Endothelial cell of umbilical vein (primary cell): ENCODE results near the gene COQ8B. TPM values are rescaled to one million over a fixed set of nuclear protein-coding genes. Genes with fewer than 3 reads are reported as not detected.

Experiments used
- BruUV-seq: library from RNA; stranded (reverse); fragments of 400-500 nt; replicated peaks from 2 replicates; lab custom pipeline; 2021; lab: Mats Ljungman, UMichigan
- CTCF ChIA-PET: fragments of 300-600, 350-600 bp; sonication (Branson Sonifier 250); formaldehyde crosslinking; loops from one replicate; lab custom pipeline; 2021; ENCODE audit warnings: antibody characterized with exemption, inconsistent platforms; lab: Charles Lee
- POLR2A ChIA-PET: fragments of 300-600, 350-600 bp; sonication (Branson Sonifier 250); formaldehyde crosslinking; loops from one replicate; lab custom pipeline; 2021; ENCODE audit warnings: antibody characterized with exemption, inconsistent platforms; lab: Charles Lee
- DNase-seq: peaks from one replicate; pipeline ENCODE4 v3.0.0-alpha.2; 2011; ENCODE audit warnings: low read depth, low spot score
- FAIRE-seq: peaks from 2 replicates; lab custom pipeline; 2011; peaks lifted over from hg19 to GRCh38; lab: Jason Lieb, UNC
- H2AFZ ChIP-seq: 2 replicates; pipeline ENCODE4 v1.6.0; 2012; ENCODE audit warnings: low read depth, low read length, control low read depth, inconsistent platforms
- H3K27ac ChIP-seq: 2 replicates; pipeline ENCODE4 v1.5.1; 2011; ENCODE audit warnings: low read depth, mild to moderate bottlenecking, control low read depth, low read length, moderate library complexity; ENCODE audit not compliant: insufficient read depth
- H3K27me3 ChIP-seq, 2 experiments: 2 replicates each; pipeline versions ENCODE4 v1.6.0 to v1.6.1; 2011; ENCODE audit warnings: low read length in 2 of 2, mixed read lengths in 1 of 2; ENCODE audit not compliant: control insufficient read depth in 2 of 2, insufficient read depth in 2 of 2
- H3K36me3 ChIP-seq, 2 experiments: 2 replicates in 1 of 2; 3 replicates in 1 of 2; pipeline ENCODE4 v1.5.1; 2011; ENCODE audit warnings: low read length in 2 of 2, mild to moderate bottlenecking in 1 of 2, moderate library complexity in 1 of 2; ENCODE audit not compliant: control insufficient read depth in 2 of 2, insufficient read depth in 2 of 2; ENCODE audit errors: extremely low read depth in 1 of 2
- H3K4me1 ChIP-seq: 3 replicates; pipeline ENCODE4 v1.5.1; 2011; ENCODE audit warnings: mild to moderate bottlenecking, low read length; ENCODE audit not compliant: control insufficient read depth, insufficient read depth; ENCODE audit errors: extremely low read depth
- H3K4me2 ChIP-seq: 2 replicates; pipeline ENCODE4 v1.6.1; 2011; ENCODE audit warnings: low read length, control low read depth, mixed read lengths; ENCODE audit not compliant: insufficient read depth
- H3K4me3 ChIP-seq, 3 experiments: fragments of 200-600 bp in 1 of 3; sonication (generic), shearing (Covaris generic) in 1 of 3; replicated peaks in 1 of 3; 2 replicates each; pipeline ENCODE4 v1.5.1; 2011 to 2016; ENCODE audit warnings: control low read depth in 3 of 3, low read length in 3 of 3, mild to moderate bottlenecking in 2 of 3, inconsistent platforms in 1 of 3, low read depth in 1 of 3, moderate library complexity in 1 of 3; ENCODE audit not compliant: insufficient read depth in 1 of 3
- H3K79me2 ChIP-seq: 2 replicates; pipeline ENCODE4 v1.6.0; 2012; ENCODE audit warnings: low read length, inconsistent platforms; ENCODE audit not compliant: control insufficient read depth, insufficient read depth
- H3K9ac ChIP-seq: replicated peaks from 2 replicates; pipeline ENCODE3; 2011; ENCODE audit warnings: low read length, control low read depth; ENCODE audit not compliant: insufficient read depth; ENCODE audit errors: extremely low read depth
- H3K9me1 ChIP-seq: replicated peaks from 3 replicates; pipeline ENCODE4 v1.6.0; 2011; ENCODE audit warnings: mild to moderate bottlenecking, low read length; ENCODE audit not compliant: control insufficient read depth, insufficient read depth; ENCODE audit errors: extremely low read depth
- H3K9me3 ChIP-seq: replicated peaks from 2 replicates; pipeline ENCODE4 v1.5.1; 2012; ENCODE audit warnings: low read length, inconsistent platforms; ENCODE audit not compliant: control insufficient read depth, insufficient read depth
- H4K20me1 ChIP-seq: replicated peaks from 2 replicates; pipeline ENCODE3; 2011; ENCODE audit warnings: mild to moderate bottlenecking, low read length; ENCODE audit not compliant: control insufficient read depth, insufficient read depth; ENCODE audit errors: extremely low read depth
- CTCF ChIP-seq, 2 donors: IDR thresholded peaks; 1 replicate in 1 of 2; 2 replicates in 1 of 2; pipeline ENCODE4 v1.5.1; 2011; ENCODE audit warnings: low read length in 2 of 2, mild to moderate bottlenecking in 2 of 2, moderate library complexity in 2 of 2, control low read depth in 1 of 2, inconsistent platforms in 1 of 2, low read depth in 1 of 2; ENCODE audit not compliant: insufficient read depth in 1 of 2; ENCODE audit errors: extremely low read depth in 1 of 2
- EZH2 ChIP-seq: IDR thresholded peaks from 2 replicates; pipeline ENCODE4 v1.6.1; 2012; ENCODE audit warnings: borderline replicate concordance, low read depth, mild to moderate bottlenecking, moderate library complexity, low read length, inconsistent platforms; ENCODE audit not compliant: severe bottlenecking
- FOS ChIP-seq: IDR thresholded peaks from 2 replicates; pipeline ENCODE4 v1.6.1; 2011; ENCODE audit warnings: mild to moderate bottlenecking, low read length, moderate library complexity, borderline replicate concordance; ENCODE audit not compliant: insufficient read depth
- GATA2 ChIP-seq: IDR thresholded peaks from 2 replicates; pipeline ENCODE4 v1.7.0; 2011; ENCODE audit warnings: low read depth, mild to moderate bottlenecking, moderate library complexity, mixed read lengths, low read length; ENCODE audit not compliant: insufficient read length, insufficient read depth
- JUN ChIP-seq: IDR thresholded peaks from 2 replicates; pipeline ENCODE4 v1.6.1; 2011; ENCODE audit warnings: borderline replicate concordance, low read depth; ENCODE audit not compliant: insufficient read length, insufficient read depth
- MYC ChIP-seq: IDR thresholded peaks from one replicate; pipeline ENCODE4 v1.6.1; 2011; ENCODE audit warnings: mild to moderate bottlenecking, low read depth, low read length
- dilution Hi-C: fragments of 300-500 bp; cut with MboI; formaldehyde crosslinking; loops from one replicate; pipeline ENCODE4 v1.15.0; 2019; ENCODE audit warnings: low sequenced_read_pairs; ENCODE audit not compliant: extremely low pct_ligation_motif_present
- intact Hi-C: fragments of 100-400 bp; cut with micrococcal nuclease; formaldehyde crosslinking; loops from one replicate; pipeline ENCODE4 v1.10.0; 2022
- polyA plus RNA-seq, 4 experiments: library from polyadenylated mRNA; depleted of rRNA in 3 of 4; stranded (reverse) in 3 of 4; unstranded in 1 of 4; fragments of >200 nt; gene quantifications; 2 replicates each; pipeline versions ENCODE4 v1.2.1 to v1.2.3, GENCODE V29; 2011 to 2012; ENCODE audit warnings: missing spikeins in 1 of 4
- total RNA-seq: library from RNA; stranded (reverse); gene quantifications from 2 replicates; pipeline ENCODE4 v1.2.3, GENCODE V29; 2021

COQ8B gene
- total and polyA plus RNA-seq, 2 donors (not counting 3 experiments of a cell fraction or from before 2014, with no cell fraction given), result 16.2 to 19.2 TPM

GRCh38 chr19:40693150-40693788 lies 23.4 kb downstream of the COQ8B start:
- Histone ChIP-seq H3K9me3 (no peaks in the 10 kb centered on the region), H3K36me3 (no peaks in the 10 kb centered on the region), H3K27ac (no peak overlapping the region), H3K9me1 (no peaks in the 10 kb centered on the region), H3K9ac (no peak overlapping the region), H4K20me1 (no peaks in the 10 kb centered on the region), H3K79me2 (peaks cover 19% of the 10 kb centered on the region), H3K4me3 (no peak overlapping the region), H2AFZ (no peak overlapping the region), H3K4me2 (no peak overlapping the region), H3K4me1 (peaks cover 13% of the 10 kb centered on the region), H3K27me3 (no peaks in the 10 kb centered on the region)
- TF ChIP-seq MYC (no peak), FOS (no peak), GATA2 (no peak), JUN (no peak), CTCF (IDR thresholded peaks at IDR 0.05; ENCODE audit: extremely low read depth in 1 of 2, insufficient read depth in 1 of 2, low read depth in 1 of 2, low read length in 2 of 2) (no peak), EZH2 (no peak)
- FAIRE-seq (no peak), DNase-seq (no peak)
- POLR2A ChIA-PET, result no interaction called here
- intact Hi-C loops, result no loop called here
- BruUV-seq, result no TSS peak
- dilution Hi-C loops, result no loop called here
- CTCF ChIA-PET, result interaction anchor here (1.7 kb wide), 1 partner anchor 114 kb away, joined by 5 read pairs; no protein-coding TSS in a partner anchor
